Stimulated activated CD8-positive, alpha-beta memory T cell treated with anti-CD3 and anti-CD28 coated beads, Interleukin-4, amount 100 ng/mL, for 24 hours (primary cell): ENCODE results near the gene NFAM1.
A peak's percentile ranks its signal among the peaks of the same experiment; 100 is the strongest.

Source experiments
- DNase-seq: peaks from one replicate; pipeline ENCODE4 v3.0.0-alpha.2; 2020; ENCODE audit warnings: low read depth

NFAM1 gene

GRCh38 chr22:42432020-42432596, at the start of gene NFAM1:
Gene NFAM1, minus strand, starts transcription at chr22:42432403. Its CDS starts 46 bp downstream, at chr22:42432357.
- no peak for DNase-seq

- DNase-seq, result no peak
These were observed 42.9 kb upstream of the NFAM1 start for GRCh38 chr22:42475122-42475521.

GRCh38 chr22:42473484-42474193, 41.4 kb upstream of the NFAM1 start:
- no peak for DNase-seq

- DNase-seq, result no peak
These were observed 40.5 kb upstream of the NFAM1 start for GRCh38 chr22:42472671-42473070.

GRCh38 chr22:42471441-42471840, 39.2 kb upstream of the NFAM1 start:
- no peak for DNase-seq

- DNase-seq, result no peak
These were observed 38.3 kb upstream of the NFAM1 start for GRCh38 chr22:42470366-42471082.

- DNase-seq, result no peak
These were observed 36.6 kb upstream of the NFAM1 start for GRCh38 chr22:42468841-42469240.

GRCh38 chr22:42462016-42462415, 29.8 kb upstream of the NFAM1 start:
- DNase-seq, result no peak

GRCh38 chr22:42461511-42461910, 29.3 kb upstream of the NFAM1 start:
- no peak for DNase-seq

- DNase-seq, result no peak
These were observed 27.3 kb upstream of the NFAM1 start for GRCh38 chr22:42459287-42460063.

- DNase-seq, result no peak
These were observed 20.7 kb upstream of the NFAM1 start for GRCh38 chr22:42452916-42453315.

- no peak for DNase-seq
These were observed 20.3 kb upstream of the NFAM1 start for GRCh38 chr22:42452456-42452855.

- DNase-seq, result no peak
These were observed 19.4 kb upstream of the NFAM1 start for GRCh38 chr22:42451499-42452145.

- DNase-seq, result no peak
These were observed 18.7 kb upstream of the NFAM1 start for GRCh38 chr22:42450862-42451261.

GRCh38 chr22:42446151-42446550, 13.9 kb upstream of the NFAM1 start:
- DNase-seq, result no peak

GRCh38 chr22:42444077-42444904, 12.1 kb upstream of the NFAM1 start:
- peak; percentile 56 for DNase-seq

- DNase-seq, result no peak
These were observed 11.3 kb upstream of the NFAM1 start for GRCh38 chr22:42443240-42444076.

GRCh38 chr22:42442748-42443147, 10.5 kb upstream of the NFAM1 start:
- no peak for DNase-seq

- no peak for DNase-seq
These were observed 8.5 kb upstream of the NFAM1 start for GRCh38 chr22:42440728-42441127.
